Erythroblast (primary cell): Measurements from ENCODE around the gene EDC3.

ENCODE experiments used
- GATA1 ChIP-seq: IDR thresholded peaks from 2 replicates; pipeline ENCODE4 v1.6.1; 2011; ENCODE audit warnings: low read depth, mild to moderate bottlenecking, control low read depth, low read length, moderate library complexity
- POLR2A ChIP-seq: IDR thresholded peaks from 2 replicates; pipeline ENCODE4 v1.6.1; 2011; ENCODE audit warnings: mild to moderate bottlenecking, low read length

DNA sequence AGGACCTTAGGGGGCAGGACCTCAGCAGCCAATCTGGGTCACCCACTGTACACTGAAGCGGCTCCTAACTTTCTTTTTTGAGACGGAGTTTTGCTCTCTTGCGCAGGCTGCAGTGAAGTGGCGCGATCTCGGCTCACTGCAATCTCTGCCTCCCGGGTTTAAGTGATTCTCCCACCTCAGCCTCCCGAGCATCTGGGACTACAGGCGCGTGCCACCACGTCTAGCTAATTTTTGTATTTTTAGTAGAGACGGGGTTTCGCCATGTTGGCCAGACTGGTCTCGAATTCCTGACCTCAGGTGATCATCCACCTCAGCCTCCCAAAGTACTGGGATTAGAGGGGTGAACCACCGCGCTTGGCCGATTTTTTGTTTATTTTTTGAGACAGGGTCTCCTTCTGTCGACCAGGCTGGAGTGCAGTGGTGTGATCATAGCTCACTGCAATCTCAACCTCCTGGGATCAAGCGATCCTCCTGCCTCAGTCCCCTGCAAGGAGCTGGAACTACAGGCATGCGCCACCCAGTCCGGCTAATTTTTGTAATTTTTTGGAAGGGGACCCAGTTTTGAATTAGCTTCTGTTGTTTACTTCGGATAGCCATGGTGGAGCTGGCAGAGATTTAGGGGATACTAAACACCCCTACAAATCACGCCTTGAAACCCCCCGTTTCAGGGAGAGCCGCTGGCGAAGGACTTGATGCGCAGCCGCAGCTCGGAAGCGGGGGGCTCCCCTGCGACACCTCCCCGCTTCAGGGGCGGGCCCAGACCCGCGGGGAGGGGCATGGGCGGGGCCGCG, 81.7 kb downstream of the EDC3 start:
- TF ChIP-seq POLR2A (no peak), GATA1 (no peak)
